Neural crest cell (in vitro differentiated cells): ENCODE data around the gene ZSCAN16. TPM values are rescaled to one million over a fixed set of nuclear protein-coding genes. Genes with fewer than 3 reads are reported as not detected.

Experiments
- DNase-seq: peaks from one replicate; pipeline ENCODE4 v3.0.0; 2021; ENCODE audit warnings: low read depth, mixed read lengths, low spot score
- H3K27ac Mint-ChIP-seq: one replicate; pipeline ENCODE4 v1.8.0; 2021; ENCODE audit warnings: mild to moderate bottlenecking, mixed read lengths; ENCODE audit not compliant: unreplicated experiment
- H3K27me3 Mint-ChIP-seq: 2 replicates; pipeline ENCODE4 v1.8.0; 2021; ENCODE audit warnings: low read depth, mild to moderate bottlenecking, mixed read lengths
- H3K36me3 Mint-ChIP-seq: 2 replicates; pipeline ENCODE4 v1.8.0; 2021; ENCODE audit warnings: low read depth, mild to moderate bottlenecking, mixed read lengths
- H3K4me1 Mint-ChIP-seq: 2 replicates; pipeline ENCODE4 v1.8.0; 2021; ENCODE audit warnings: mixed read lengths
- H3K4me3 Mint-ChIP-seq: one replicate; pipeline ENCODE4 v1.8.0; 2021; ENCODE audit warnings: mild to moderate bottlenecking, mixed read lengths
- H3K9me3 Mint-ChIP-seq: 2 replicates; pipeline ENCODE4 v1.8.0; 2021; ENCODE audit warnings: mixed read lengths
- CTCF ChIP-seq: fragments of 200-600 bp; sonication (generic); conservative IDR thresholded peaks from 2 replicates; pipeline ENCODE4 v1.5.0; 2021; ENCODE audit warnings: antibody characterized with exemption, mild to moderate bottlenecking
- total RNA-seq: library from RNA; stranded (reverse); gene quantifications from 2 replicates; pipeline ENCODE4 v1.2.1, GENCODE V29; 2021

Gene ZSCAN16
- total RNA-seq, 1 donor from 2014 or later = 11.1 TPM

- Mint-ChIP-seq H3K9me3 (peaks cover 13% of the 10 kb centered on the region), H3K27me3 (no peaks in the 10 kb centered on the region), H3K4me3 (no peak overlapping the region), H3K27ac (no peak overlapping the region), H3K36me3 (peaks cover 71% of the 10 kb centered on the region), H3K4me1 (no peaks in the 10 kb centered on the region)
- DNase-seq = no peak
- no peak for TF ChIP-seq CTCF
Observed at GRCh38 chr6:28153546-28153945, 29.1 kb downstream of the ZSCAN16 start.

- Mint-ChIP-seq H3K36me3 (peaks cover 73% of the 10 kb centered on the region), H3K27ac (no peak overlapping the region), H3K4me3 (no peak overlapping the region), H3K9me3 (peaks cover 17% of the 10 kb centered on the region), H3K27me3 (no peaks in the 10 kb centered on the region), H3K4me1 (no peaks in the 10 kb centered on the region)
- no peak for TF ChIP-seq CTCF
- DNase-seq = no peak
Observed at GRCh38 chr6:28154357-28154756, 29.9 kb downstream of the ZSCAN16 start.

GRCh38 chr6:28158318-28158717 lies 33.9 kb downstream of the ZSCAN16 start:
- Mint-ChIP-seq H3K36me3 (peaks cover 58% of the 10 kb centered on the region), H3K4me1 (no peaks in the 10 kb centered on the region), H3K27me3 (no peaks in the 10 kb centered on the region), H3K4me3 (no peak overlapping the region), H3K9me3 (peaks cover 12% of the 10 kb centered on the region), H3K27ac (no peak overlapping the region)
- no peak for DNase-seq
- no peak for TF ChIP-seq CTCF

- H3K36me3 Mint-ChIP-seq = peaks cover 51% of the 10 kb centered on the region
Observed at GRCh38 chr6:28159029-28159607, 34.7 kb downstream of the ZSCAN16 start.

GRCh38 chr6:28160233-28160632 lies 35.8 kb downstream of the ZSCAN16 start:
- H3K27me3 Mint-ChIP-seq = no peaks in the 10 kb centered on the region
- H3K9me3 Mint-ChIP-seq = peaks cover 6% of the 10 kb centered on the region
- DNase-seq = no peak
- H3K36me3 Mint-ChIP-seq = peaks cover 40% of the 10 kb centered on the region
- H3K4me3 Mint-ChIP-seq = no peak overlapping the region
- no peak overlapping the region for H3K27ac Mint-ChIP-seq
- no peak for TF ChIP-seq CTCF
- H3K4me1 Mint-ChIP-seq = peaks cover 1% of the 10 kb centered on the region

More at GRCh38 chr6:28159029-28159607, 34.7 kb downstream of the ZSCAN16 start:
- H3K9me3 Mint-ChIP-seq = peaks cover 12% of the 10 kb centered on the region
- H3K4me1 Mint-ChIP-seq = no peaks in the 10 kb centered on the region
- H3K27ac Mint-ChIP-seq = no peak overlapping the region
- no peak for TF ChIP-seq CTCF
- DNase-seq = no peak
- no peaks in the 10 kb centered on the region for H3K27me3 Mint-ChIP-seq
- no peak overlapping the region for H3K4me3 Mint-ChIP-seq
